DMS53 treated with DMSO at 0.1 percent for 48 hours (cell line): ENCODE results near the gene ADGRG7.

Experiments used
- DNase-seq: peaks from one replicate; lab custom pipeline; 2025; ENCODE audit not compliant: unreplicated experiment; lab: John Stamatoyannopoulos, UW

Gene ADGRG7

DNA sequence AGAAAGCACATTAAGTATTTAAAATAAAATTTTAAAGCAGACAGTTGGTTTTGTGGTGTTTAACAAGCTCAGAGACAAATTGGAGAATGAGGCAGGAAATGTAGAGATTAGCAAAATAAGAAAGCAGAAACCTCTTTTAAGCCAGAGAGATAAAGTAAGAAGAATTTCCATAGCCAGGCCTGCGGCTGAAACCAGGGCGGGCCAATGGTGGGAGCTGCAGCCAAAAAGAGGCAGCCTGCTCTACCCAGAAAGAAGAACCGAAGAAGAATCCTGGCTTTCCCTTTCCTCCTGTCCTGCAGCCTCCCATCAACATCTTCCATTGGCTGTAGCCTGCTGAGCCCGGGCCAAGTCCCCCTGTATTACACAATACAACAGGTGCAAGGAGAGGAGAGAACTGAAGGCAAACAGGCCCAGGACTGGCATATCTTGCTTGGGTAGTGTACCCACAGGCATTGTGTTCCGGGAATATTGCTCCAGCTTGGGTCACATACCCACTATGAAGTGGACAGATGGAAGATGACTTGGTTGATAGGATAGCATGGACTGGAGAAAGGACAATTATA is 88.4 kb downstream of the ADGRG7 start:
- DNase-seq: no peak

DNA sequence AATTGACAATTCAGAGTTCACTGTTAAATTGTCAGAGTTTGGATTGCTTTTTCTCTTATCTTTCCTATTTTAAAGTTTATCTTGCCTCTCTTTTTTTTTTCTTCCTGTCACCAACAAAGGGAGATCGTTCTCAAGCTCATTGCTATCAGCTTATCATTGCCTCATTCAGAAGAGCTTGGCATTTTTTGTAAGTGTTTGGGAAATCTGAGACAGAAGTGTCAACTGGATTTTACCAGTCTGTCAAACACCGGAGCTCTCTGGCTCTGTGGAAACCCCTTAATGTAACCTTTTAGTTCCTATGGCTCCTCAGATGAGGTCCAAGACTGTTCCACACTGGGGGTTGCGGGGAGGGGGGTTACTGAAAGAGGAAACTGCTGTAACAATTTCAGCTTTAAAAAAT is 89.3 kb downstream of the ADGRG7 start:
- DNase-seq: no peak

DNA sequence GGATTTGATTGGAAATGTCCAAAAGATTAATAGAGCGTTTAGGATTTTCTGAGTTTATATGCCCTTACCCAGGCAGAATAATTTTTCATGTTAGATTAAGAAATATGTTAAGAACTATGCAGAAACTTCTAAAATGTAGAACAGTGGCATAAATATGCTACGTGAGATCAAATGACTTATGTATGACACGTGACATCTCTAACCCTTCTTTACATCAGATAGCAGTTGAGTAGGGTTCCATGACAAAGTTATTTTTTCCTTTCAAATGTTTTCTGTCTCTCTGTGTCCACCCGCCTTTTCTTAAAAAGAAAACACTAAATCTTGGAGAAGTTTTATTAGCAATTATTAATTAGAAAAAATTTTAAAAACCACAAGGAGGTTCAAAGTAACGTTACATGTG is 91.3 kb downstream of the ADGRG7 start:
- DNase-seq: no peak

DNA sequence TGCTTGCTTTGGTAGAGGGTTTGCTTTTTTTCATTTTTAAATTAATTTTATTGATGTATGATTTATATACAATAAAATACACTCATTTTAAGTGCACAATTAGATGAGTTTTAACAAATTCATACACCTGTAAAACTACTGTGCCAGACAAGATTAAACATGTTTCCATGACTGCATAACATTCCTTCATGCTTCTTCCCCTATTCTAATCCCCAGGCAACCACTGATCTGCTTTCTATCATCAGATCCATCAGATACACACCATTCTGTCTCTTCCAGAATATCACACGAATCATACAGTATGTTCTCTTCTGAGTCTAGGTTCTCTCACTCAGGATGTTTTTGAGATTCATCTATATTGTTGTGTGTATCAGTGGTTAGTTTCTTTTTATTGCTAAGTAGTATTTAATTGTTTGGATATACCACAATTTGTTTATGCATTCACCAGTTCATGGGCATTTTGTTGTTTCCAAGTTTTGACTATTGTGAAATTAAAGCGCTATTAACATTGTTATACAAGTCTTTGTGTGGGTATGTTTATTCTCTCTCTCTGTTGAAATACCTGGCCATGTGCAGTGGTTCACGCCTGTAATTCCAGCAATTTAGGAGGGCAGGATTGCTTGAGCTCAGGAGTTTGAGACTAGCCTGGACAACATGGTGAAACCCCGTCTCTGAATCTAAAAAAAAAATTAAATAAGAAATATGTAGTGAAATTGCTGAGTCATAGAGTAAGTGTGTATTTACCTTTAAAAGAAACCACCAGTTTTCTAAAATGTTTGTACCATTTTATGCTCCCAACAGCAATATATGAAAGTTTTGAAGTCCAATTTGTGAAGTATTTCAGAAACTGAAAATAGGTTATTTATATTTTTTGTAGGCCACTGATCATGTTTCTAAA is 92.9 kb downstream of the ADGRG7 start:
- DNase-seq: no peak

GRCh38 chr3:100702980-100703345 is 93.6 kb downstream of the ADGRG7 start:
- no peak for DNase-seq

DNA sequence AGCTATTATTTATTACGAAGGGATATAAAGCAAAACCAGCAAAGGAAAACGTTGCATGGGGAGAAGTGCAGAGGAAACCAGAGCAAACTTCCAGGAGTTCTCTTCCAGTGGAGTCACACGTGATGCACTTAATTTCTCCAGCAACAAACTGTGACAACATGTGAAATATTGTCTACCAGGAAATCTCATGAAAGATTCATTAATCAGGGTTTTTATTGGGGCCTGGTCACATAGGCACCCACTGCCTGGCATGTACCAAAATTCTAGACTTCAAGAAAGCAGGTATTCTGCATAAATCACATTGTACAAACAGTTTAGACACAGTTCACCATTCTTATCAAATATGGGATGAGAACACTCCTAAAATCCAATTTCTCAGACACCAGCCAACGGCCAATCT is 94.5 kb downstream of the ADGRG7 start:
- DNase-seq: no peak

- DNase-seq: no peak
These were observed 97.0 kb downstream of the ADGRG7 start for GRCh38 chr3:100706365-100706764.

DNA sequence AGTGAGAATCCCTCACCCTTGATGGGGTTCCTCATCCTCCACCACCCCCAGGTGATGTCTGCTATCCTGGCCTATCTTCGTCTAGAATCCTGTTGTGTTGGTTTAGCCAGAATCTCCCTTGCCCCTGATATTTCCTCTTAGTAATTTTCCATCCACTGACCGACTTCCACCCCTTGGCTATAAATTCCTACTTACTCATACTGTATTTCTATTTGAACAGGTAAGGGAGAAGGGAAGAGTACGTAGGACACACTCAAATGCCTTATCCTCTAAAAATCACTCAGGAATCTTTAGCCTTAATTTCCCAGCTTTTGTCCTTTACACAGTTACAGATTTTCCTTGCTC is 99.2 kb downstream of the ADGRG7 start:
- no peak for DNase-seq

DNA sequence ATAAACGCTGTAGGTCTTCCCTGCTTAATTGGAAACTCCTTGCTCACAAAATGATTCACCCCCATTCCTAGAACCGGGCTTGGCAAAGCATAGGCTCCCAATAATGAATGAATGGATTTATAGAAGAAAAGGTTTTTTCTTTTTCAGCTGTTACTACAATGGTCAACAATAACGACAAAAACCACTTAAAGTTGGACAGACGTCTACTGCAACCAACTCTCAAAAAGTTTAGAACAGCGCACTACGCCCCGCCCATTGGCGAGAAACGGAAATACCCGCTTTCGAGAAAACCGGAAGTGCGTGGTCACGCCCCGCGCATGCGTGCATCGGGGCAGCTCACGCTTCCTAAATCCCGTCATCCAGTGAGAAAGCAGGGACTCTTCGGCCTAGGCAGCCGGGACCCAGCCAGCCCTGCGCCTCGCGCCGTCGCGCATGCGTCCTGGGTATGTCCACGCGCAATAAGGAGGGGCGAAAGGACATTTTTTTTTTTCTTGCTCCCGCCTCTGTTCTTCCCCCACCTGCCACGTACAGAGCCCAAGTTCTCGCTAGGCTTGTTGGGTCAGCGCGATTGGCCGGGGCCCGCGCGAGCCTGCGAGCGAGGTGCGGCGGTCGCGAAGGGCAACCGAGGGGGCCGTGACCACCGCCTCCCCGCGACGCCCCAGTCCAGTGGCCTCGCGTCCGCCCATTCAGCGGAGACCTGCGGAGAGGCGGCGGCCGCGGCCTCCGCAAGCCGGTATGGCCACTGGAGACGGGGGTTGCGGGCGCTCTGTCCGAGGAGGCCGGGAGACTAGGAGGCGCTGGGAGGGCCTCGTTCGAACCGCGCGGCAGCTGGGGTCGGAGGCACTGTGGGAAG is 99.8 kb downstream of the ADGRG7 start, which contains the start of gene TFG:
Gene TFG (plus strand): TSS at position 506 of the 853 bp plus-strand sequence. CDS start 4,192 bp downstream, outside the sequence.
- peak; percentile 90 for DNase-seq

- no peak for DNase-seq
These were observed 100.5 kb downstream of the ADGRG7 start for GRCh38 chr3:100709842-100710260.

DNA sequence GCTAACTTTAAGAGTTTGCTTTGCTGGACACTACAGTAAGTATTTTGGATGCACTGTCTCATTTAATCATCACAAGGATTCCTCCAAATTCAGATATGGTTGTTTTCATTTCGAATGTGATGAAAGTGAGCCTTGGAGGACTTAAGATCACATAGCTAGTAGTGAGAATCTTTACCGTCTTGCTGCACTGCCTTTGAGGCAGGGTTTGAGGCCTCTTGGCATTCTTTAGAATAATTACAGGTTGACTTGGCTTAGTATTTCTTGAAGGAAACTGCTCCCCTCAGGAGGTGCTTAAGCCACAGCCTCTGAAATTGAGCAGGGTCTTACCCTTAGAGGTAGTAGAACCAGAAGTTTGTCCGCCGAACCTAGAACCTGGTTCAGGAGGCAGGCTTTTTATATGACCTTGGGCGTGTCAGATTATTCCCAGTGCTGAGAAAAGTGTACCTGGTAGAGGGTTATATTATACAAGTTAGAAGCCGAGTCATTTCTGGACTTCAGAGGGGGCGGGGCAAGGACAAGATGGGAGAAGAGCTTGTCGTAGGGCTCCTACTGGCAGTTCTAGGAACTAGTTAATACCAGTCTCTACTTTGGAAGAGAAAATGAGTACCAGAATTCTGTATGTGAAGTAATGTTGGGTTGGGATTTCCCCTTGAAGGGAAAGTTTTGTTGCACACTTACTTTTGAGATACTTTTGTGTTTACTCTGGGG is 101.0 kb downstream of the ADGRG7 start:
- DNase-seq: no peak

DNA sequence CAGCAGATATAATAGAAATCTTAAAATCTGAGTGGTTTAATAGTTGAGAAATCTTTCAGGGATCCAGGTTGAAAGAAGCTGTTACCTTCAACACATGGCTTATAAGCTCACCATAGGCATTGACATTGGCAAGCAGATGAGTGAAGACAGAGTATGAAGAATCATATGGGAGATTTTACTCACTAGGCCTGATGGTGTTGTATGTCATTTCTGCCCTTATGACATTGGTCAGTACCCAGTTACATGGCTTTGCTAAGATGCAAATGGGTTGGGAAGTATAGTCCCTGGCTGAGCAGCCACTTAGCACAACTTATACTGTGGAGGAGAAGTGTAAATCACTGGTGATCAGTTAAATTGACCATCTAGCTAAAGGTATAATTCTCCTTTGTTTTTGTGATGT is 105.8 kb downstream of the ADGRG7 start:
- no peak for DNase-seq

DNA sequence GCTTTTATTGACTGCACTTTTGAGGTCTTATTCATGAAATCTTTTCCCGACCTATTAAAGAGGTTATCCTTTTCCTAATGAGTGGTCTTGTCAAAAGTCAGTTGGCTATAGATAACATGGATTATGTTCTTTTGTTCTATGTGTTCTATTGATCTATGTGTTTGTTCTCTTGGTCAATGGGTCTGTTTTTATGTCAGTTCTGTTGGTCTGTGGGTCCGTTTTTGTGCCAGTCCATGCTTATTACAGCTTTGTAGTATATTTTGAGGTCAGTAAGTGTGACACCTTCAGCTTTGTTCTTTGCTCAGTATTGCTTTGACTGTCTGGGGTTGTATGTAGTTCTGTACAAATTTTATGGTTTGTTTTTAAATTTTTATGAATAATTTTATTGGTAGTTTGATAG is 107.7 kb downstream of the ADGRG7 start:
- DNase-seq: no peak

- DNase-seq: no peak
These were observed 108.5 kb downstream of the ADGRG7 start for GRCh38 chr3:100717637-100718487.

DNA sequence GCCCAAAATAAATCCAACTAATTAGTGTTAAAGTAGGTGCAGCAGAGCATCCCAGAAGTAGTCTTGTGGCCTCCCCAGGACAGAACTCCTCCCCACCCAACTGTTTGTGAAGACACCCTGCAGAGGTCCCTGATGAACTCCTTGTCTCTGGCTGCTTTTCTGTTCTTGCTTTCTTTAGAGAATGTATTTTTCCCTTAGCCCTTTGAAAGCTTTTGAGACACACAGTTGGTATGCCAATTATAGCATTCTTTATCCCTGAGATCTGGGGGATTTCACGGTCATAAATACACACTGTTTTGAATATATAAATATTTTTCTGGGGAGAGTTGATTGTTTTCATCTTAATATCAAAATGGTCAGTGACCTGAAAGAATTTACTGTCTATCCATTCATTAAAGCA is 109.7 kb downstream of the ADGRG7 start:
- DNase-seq: no peak

DNA sequence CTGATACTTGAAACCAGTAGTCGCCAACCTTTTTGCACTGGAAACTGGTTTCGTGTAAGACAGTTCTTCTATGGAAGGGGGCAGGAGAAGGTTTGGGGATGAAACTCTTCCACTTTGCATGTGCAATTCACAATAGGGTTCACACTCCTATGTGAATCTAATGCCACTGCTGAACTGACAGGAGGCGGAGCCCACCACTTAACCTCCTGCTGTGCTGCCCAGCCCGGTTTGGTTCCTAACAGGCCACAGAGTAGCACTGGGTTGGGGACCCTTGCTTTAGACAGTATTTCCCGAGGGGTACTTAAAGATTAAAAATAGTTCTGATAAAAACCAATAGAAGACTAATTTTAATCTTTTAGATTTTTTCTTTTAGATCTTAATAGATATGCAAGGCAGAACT is 111.0 kb downstream of the ADGRG7 start:
- no peak for DNase-seq

- DNase-seq: no peak
These were observed 116.6 kb downstream of the ADGRG7 start for GRCh38 chr3:100725935-100726513.

GRCh38 chr3:100726706-100727105 is 117.3 kb downstream of the ADGRG7 start:
- DNase-seq: no peak

DNA sequence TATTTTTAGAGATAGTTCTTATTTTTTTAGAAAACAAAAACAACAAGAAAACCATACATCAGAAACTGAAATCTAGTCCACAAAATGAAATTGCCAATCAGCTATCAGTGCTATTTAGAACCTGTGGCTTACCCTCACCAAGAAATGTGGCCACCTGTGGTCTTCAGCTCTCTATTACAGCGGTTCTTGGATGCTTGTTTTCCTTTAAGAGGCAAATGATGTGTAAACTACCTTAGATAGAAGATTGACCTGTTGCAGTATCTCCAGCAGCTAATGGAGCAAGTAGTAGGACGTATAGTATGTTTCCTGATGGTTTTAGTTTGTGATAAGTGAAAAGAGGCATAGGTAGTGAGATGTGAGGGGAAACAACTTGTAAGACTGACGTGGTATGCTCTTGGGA is 121.1 kb downstream of the ADGRG7 start:
- no peak for DNase-seq

DNA sequence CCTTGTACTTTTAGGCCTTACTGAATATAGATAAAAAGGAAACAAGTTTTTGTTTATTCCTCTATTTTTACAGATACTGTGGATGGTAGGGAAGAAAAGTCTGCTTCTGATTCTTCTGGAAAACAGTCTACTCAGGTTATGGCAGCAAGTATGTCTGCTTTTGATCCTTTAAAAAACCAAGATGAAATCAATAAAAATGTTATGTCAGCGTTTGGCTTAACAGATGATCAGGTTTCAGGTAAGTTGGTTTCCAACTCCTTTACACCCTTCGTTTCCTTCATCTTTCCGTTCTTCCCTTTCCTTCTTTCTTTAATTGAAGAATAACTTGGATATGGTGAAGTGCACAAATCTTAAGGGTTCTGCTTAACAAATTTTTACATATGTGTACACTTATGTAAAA is 123.0 kb downstream of the ADGRG7 start:
- DNase-seq: no peak
